ENCODE measurements around the gene NDUFC2.

The NDUFC2 gene

DNA sequence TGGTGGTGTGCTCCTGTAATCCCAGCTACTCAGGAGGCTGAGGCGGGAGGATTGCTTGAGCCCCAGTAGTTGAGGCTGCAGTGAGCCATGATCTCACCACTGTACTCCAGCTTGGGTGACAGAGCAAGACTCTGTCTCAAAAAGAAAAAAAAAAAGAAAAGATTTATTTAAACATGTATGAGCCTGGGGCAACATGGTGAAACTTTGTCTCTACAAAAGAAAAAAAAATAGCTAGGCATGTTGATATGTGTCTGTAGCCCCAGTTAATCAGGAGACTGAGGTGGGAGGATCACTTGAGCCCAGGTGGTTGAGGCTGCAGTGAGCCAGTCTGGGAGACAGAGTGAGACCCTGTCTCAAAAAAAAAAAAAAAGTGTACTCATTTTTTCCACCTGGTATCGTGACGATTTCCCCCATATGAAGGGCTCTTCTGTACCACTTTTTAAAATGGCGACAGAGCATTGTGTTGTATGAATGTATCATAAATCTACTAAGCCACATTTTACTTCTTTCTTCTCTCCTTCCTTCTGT lies 40.2 kb downstream of the NDUFC2 start:
- TF ChIP-seq, protein P1, sequence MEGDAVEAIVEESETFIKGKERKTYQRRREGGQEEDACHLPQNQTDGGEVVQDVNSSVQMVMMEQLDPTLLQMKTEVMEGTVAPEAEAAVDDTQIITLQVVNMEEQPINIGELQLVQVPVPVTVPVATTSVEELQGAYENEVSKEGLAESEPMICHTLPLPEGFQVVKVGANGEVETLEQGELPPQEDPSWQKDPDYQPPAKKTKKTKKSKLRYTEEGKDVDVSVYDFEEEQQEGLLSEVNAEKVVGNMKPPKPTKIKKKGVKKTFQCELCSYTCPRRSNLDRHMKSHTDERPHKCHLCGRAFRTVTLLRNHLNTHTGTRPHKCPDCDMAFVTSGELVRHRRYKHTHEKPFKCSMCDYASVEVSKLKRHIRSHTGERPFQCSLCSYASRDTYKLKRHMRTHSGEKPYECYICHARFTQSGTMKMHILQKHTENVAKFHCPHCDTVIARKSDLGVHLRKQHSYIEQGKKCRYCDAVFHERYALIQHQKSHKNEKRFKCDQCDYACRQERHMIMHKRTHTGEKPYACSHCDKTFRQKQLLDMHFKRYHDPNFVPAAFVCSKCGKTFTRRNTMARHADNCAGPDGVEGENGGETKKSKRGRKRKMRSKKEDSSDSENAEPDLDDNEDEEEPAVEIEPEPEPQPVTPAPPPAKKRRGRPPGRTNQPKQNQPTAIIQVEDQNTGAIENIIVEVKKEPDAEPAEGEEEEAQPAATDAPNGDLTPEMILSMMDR (IDR thresholded peaks at IDR 0.05; ENCODE audit: insufficient read depth, low read length, poor library complexity, severe bottlenecking), result no peak
- Histone ChIP-seq H3K4me3 (replicated peaks; ENCODE audit: low read depth, low read length) (no peak overlapping the region), H3K27me3 (replicated peaks; ENCODE audit: control insufficient read depth, insufficient read depth, low read length) (no peaks in the 10 kb centered on the region), H3K36me3 (ENCODE audit: control insufficient read depth, insufficient read depth, low read length) (no peaks in the 10 kb centered on the region)
- DNase-seq (ENCODE audit: extremely low read depth, insufficient read length), result no peak

DNA sequence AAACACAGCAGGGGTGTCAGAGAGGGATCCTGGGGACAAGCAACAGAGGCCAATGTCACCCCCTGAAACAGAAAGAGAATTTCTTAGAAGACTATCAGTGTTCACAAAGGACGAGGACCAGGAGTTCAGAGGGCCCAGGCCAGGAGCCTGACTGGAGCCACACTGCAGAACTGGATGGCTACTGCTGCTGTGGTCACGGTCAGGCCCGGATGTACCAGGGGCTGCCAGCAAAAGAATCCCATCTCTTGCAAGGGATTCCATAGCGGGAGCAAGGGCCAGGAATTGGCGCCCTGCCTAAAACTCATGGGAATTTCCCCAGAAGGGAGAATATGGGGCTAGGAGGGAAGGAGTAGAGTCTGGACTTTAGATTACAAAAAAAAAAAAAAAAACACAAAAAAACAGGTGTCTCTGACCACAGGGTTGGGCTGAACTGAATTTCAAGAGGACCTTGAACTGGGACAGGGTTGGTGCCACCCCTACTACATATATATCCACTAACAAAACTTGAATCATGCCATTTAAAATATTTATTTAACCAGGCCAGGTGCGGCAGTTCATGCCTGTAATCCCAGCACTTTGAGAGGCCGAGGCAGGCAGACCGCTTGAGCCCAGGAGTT lies 40.9 kb downstream of the NDUFC2 start:
- no peak for DNase-seq (ENCODE audit: extremely low read depth, insufficient read length)
- Histone ChIP-seq H3K36me3 (ENCODE audit: control insufficient read depth, insufficient read depth, low read length) (no peaks in the 10 kb centered on the region), H3K4me3 (replicated peaks; ENCODE audit: low read depth, low read length) (no peak overlapping the region), H3K27me3 (replicated peaks; ENCODE audit: control insufficient read depth, insufficient read depth, low read length) (no peaks in the 10 kb centered on the region)
- TF ChIP-seq, protein P1 (IDR thresholded peaks at IDR 0.05; ENCODE audit: insufficient read depth, low read length, poor library complexity, severe bottlenecking), result no peak

DNA sequence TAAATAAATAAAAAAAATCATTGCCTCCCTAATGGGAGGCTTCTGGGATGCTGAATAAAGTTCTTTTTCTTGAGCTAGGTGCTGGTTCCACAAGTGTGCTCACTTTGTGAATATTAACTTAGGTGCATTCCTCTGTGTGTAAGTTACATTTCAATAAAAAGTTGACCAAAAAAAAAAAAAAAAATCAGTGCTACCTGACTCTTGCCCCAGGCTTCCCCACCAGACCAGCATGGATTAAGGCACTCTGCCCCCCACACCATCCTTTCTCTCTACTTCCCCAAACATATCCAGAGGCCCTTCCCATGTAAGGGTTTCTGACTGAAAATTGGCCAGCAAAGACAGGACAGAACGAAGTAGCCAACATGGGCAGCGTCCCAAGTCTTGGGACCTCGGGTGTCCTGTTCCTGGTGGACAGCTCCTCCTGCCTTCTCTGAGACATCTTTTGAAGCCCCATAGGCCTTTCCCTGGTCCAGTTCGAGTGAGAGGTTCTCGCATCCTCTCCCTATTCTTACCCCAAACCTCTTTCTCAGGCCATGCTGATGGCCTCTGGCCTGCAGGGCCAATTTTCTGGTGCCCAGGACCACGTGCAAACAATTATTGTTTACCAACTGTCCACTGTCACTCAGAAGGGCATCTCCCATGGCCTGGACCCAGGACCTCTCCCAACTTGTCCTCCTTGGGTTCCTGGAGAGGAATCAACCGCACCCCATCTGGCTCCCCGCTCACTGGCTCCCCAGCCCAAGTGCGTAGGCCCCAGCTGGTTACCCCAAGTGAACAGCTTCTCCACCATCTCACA lies 41.6 kb downstream of the NDUFC2 start:
- TF ChIP-seq, protein P1 (IDR thresholded peaks at IDR 0.05; ENCODE audit: insufficient read depth, low read length, poor library complexity, severe bottlenecking), result no peak

DNA sequence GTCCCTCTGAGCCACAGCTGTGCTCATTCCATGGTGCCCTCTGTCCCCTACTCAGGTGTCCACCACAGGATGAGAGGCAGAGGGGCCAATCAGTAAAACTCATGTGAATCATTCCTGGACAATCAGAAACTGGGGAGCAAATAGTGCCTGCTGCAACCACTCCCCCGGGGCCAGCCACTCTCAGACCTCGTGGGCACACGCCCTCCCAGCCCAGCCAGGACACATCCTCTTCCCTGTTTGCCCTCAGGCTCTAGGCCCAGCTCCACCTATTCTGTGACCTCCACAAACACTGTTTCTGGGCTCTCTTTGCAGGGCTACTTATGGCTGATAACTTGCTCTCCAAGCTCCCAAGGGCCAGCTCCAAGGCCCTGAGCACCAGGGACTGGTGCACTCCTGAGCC lies 42.6 kb downstream of the NDUFC2 start:
- Histone ChIP-seq H3K4me3 (replicated peaks; ENCODE audit: low read depth, low read length) (no peak overlapping the region), H3K36me3 (ENCODE audit: control insufficient read depth, insufficient read depth, low read length) (no peaks in the 10 kb centered on the region), H3K27me3 (replicated peaks; ENCODE audit: control insufficient read depth, insufficient read depth, low read length) (no peaks in the 10 kb centered on the region)
- TF ChIP-seq, protein P1 (IDR thresholded peaks at IDR 0.05; ENCODE audit: insufficient read depth, low read length, poor library complexity, severe bottlenecking), result no peak
- no peak for DNase-seq (ENCODE audit: extremely low read depth, insufficient read length)

More for the DNA sequence above, 41.6 kb downstream of the NDUFC2 start:
- Histone ChIP-seq H3K4me3 (replicated peaks; ENCODE audit: low read depth, low read length) (no peak overlapping the region), H3K36me3 (ENCODE audit: control insufficient read depth, insufficient read depth, low read length) (no peaks in the 10 kb centered on the region), H3K27me3 (replicated peaks; ENCODE audit: control insufficient read depth, insufficient read depth, low read length) (no peaks in the 10 kb centered on the region)
- DNase-seq (ENCODE audit: extremely low read depth, insufficient read length), result no peak

DNA sequence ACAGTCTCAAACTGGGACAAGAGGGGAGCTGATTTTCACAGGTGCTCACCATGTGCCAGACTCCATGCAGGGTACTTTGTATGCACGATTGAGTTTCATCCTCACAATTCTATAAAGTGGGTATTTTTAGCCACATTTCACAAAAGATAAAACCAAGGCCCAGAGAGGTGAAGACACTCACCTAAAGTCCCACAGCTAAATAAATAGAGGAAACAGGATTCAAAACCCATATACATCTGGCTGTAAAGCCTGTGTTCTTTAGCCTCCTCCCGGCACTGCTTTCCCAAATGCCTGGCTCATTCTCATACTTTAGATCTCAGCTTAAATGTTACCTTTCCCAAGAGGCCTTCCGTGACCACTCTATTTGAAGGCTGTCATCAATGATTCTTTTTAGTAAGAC lies 43.3 kb downstream of the NDUFC2 start:
- Histone ChIP-seq H3K36me3 (ENCODE audit: control insufficient read depth, insufficient read depth, low read length) (no peaks in the 10 kb centered on the region), H3K4me3 (replicated peaks; ENCODE audit: low read depth, low read length) (no peak overlapping the region), H3K27me3 (replicated peaks; ENCODE audit: control insufficient read depth, insufficient read depth, low read length) (no peaks in the 10 kb centered on the region)
- TF ChIP-seq, protein P1 (IDR thresholded peaks at IDR 0.05; ENCODE audit: insufficient read depth, low read length, poor library complexity, severe bottlenecking), result no peak
- no peak for DNase-seq (ENCODE audit: extremely low read depth, insufficient read length)

Measured in GM06990 (cell line).